WI38 (cell line): ENCODE results near the gene ITCH.

Experiments used
- H3K4me3 ChIP-seq: 2 replicates; pipeline ENCODE4 v1.5.1; 2011; ENCODE audit warnings: low read depth, mild to moderate bottlenecking, control low read depth, low read length
- CTCF ChIP-seq: IDR thresholded peaks from 2 replicates; pipeline ENCODE4 v1.5.1; 2012; ENCODE audit warnings: low read depth, mild to moderate bottlenecking, control low read depth, low read length

Gene ITCH

GRCh38 chr20:34560614-34561013 lies 197.5 kb downstream of the ITCH start:
- TF ChIP-seq CTCF, result no peak
- no peak overlapping the region for H3K4me3 ChIP-seq
